AG09309 (cell line): Measurements from ENCODE around the gene NBPF3.
"Not testable (repeated sequence)": the region's sequence is repeated elsewhere in the genome, so short reads cannot be mapped to it uniquely, and the experiment has no call there.

ENCODE experiments used
- DNase-seq: peaks from one replicate; pipeline ENCODE4 v3.0.0-alpha.2; 2010; ENCODE audit warnings: low read depth
- H3K4me3 ChIP-seq: 2 replicates; pipeline ENCODE4 v1.5.1; 2011; ENCODE audit warnings: mild to moderate bottlenecking, low read depth, low read length, moderate library complexity; ENCODE audit not compliant: control insufficient read depth
- CTCF ChIP-seq: IDR thresholded peaks from 2 replicates; pipeline ENCODE4 v1.5.1; 2011; ENCODE audit warnings: mild to moderate bottlenecking, low read depth, low read length, inconsistent platforms; ENCODE audit not compliant: insufficient read depth, control insufficient read depth; ENCODE audit errors: missing control alignments

Gene NBPF3

GRCh38 chr1:21406659-21407058 lies 33.3 kb upstream of the NBPF3 start:
- no peak overlapping the region for H3K4me3 ChIP-seq
- DNase-seq: no peak
- no peak for TF ChIP-seq CTCF

GRCh38 chr1:21409897-21410296 lies 30.0 kb upstream of the NBPF3 start:
- not testable (repeated sequence) for DNase-seq, H3K4me3 ChIP-seq

- no peak for DNase-seq
- no peak for TF ChIP-seq CTCF
- H3K4me3 ChIP-seq: no peak overlapping the region
Observed at GRCh38 chr1:21414015-21414414, 25.9 kb upstream of the NBPF3 start.

GRCh38 chr1:21420378-21420777 lies 19.6 kb upstream of the NBPF3 start:
- H3K4me3 ChIP-seq: not testable (repeated sequence)

GRCh38 chr1:21421307-21421706 lies 18.6 kb upstream of the NBPF3 start:
- DNase-seq, H3K4me3 ChIP-seq: not testable (repeated sequence)

More at GRCh38 chr1:21420378-21420777, 19.6 kb upstream of the NBPF3 start:
- DNase-seq: not testable (repeated sequence)

GRCh38 chr1:21427798-21428480 lies 12.0 kb upstream of the NBPF3 start:
- H3K4me3 ChIP-seq, DNase-seq: not testable (repeated sequence)

GRCh38 chr1:21428481-21429073 lies 11.4 kb upstream of the NBPF3 start:
- DNase-seq, H3K4me3 ChIP-seq: not testable (repeated sequence)

- not testable (repeated sequence) for H3K4me3 ChIP-seq, DNase-seq
Observed at GRCh38 chr1:21429210-21429609, 10.7 kb upstream of the NBPF3 start.

GRCh38 chr1:21430875-21431274 lies 9.1 kb upstream of the NBPF3 start:
- DNase-seq, H3K4me3 ChIP-seq: not testable (repeated sequence)

GRCh38 chr1:21434394-21434793 lies 5.5 kb upstream of the NBPF3 start:
- TF ChIP-seq CTCF: no peak
- H3K4me3 ChIP-seq: no peak overlapping the region
- no peak for DNase-seq
